Measurements from ENCODE around the gene HPCA.

HPCA gene

DNA sequence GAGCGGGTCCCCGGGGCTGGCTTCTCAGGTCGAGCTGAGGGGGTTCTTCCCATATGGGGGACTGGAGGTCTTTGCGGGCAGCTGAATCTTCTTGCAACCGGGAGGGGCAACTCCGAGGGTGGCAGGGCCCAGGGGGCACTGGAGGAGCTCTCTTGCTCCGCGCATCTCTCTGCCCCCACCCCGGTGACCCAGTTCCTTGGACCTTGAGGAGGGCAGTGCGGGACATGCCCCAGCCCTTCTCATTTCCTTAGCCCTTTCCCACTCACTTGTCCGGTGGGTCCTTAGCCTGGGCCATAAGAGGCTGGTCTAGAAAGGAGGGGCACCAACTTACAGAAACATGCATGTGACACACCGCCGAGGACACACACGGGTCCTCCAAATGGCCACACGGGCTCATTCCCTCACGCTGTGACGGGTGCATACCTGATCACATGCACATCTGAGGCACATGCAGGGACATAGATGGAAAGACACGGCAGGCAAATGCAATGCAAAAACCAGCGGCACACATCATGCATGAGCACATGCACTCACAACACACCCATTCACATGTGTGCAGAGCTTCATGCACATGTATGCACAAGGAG, 630 bp downstream of the HPCA start:
- peaks cover 0 to 2% of the 10 kb centered on the region in 2 experiments for H3K4me1 ChIP-seq (ENCODE audit: control insufficient read depth in 1 of 2, insufficient read depth in 2 of 2, low read length in 2 of 2)
- no peak overlapping the region for H2BK120ac ChIP-seq (ENCODE audit: insufficient read depth, low read length, poor library complexity)
- no CpG with 5 or more reads among the region's 19 CpGs for WGBS (ENCODE audit: extremely low coverage, insufficient coverage, insufficient read length)
- H2BK5ac ChIP-seq (ENCODE audit: low read depth, low read length, poor library complexity): no peak overlapping the region
- H3K27me3 ChIP-seq (ENCODE audit: insufficient read depth, low read length): peaks cover 9% of the 10 kb centered on the region
- H3K18ac ChIP-seq (ENCODE audit: low read length): no peak overlapping the region
- H3K4me3 ChIP-seq (ENCODE audit: low read depth, low read length): no peak overlapping the region
- no peak overlapping the region for H3K9ac ChIP-seq (ENCODE audit: low read length)
- H3K79me1 ChIP-seq (ENCODE audit: low read length): no peaks in the 10 kb centered on the region
- H3K4me2 ChIP-seq (ENCODE audit: low read length): peak overlapping the region; percentile 58
- no peaks in the 10 kb centered on the region for H3K36me3 ChIP-seq (ENCODE audit: control insufficient read depth in 1 of 2, insufficient read depth in 2 of 2, low read length in 2 of 2)
- H3K27ac ChIP-seq (ENCODE audit: low read depth, low read length): no peak overlapping the region
- H3K4ac ChIP-seq (ENCODE audit: low read depth, low read length): no peak overlapping the region
- no peak overlapping the region for H4K12ac ChIP-seq (ENCODE audit: low read depth, low read length)
- DNase-seq: no peak
- no peak overlapping the region for H3K14ac ChIP-seq (ENCODE audit: low read length)
- H4K8ac ChIP-seq (ENCODE audit: low read depth, low read length): no peak overlapping the region
- no peak overlapping the region for H2AFZ ChIP-seq (ENCODE audit: insufficient read depth, low read length, poor library complexity)
- H3K9me3 ChIP-seq (ENCODE audit: insufficient read depth, low read depth, low read length): peaks cover 2% of the 10 kb centered on the region
- no peak overlapping the region for H2BK12ac ChIP-seq (ENCODE audit: low read length)
- H3K79me2 ChIP-seq (ENCODE audit: control insufficient read depth, insufficient read depth, low read length, poor library complexity): no peaks in the 10 kb centered on the region
- no peak overlapping the region for H4K91ac ChIP-seq (ENCODE audit: low read depth, low read length)
- no peak overlapping the region for H3K23ac ChIP-seq (ENCODE audit: low read length)
- no peak overlapping the region for H2AK5ac ChIP-seq (ENCODE audit: low read length)

DNA sequence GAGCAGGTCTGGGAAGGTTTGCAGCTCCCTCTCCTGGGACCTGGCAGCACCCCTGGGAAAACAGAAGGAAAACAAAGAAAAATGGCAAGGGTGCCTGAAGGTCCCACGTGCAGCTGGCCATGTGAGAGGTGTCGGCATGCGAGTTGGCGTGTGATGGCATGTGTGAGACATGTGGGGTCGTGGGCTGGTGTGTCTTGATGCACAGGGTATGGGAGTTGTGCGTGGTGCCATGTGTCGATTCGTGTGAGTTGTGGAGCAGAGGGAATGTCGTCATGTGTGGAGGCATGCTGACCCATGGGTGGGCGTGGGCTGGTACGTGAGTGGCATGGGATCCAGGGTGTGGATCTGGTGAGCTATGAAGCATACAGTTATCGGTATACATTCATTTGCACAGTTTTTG, 1.3 kb downstream of the HPCA start:
- Histone ChIP-seq H2AFZ (ENCODE audit: insufficient read depth, low read length, poor library complexity) (no peak overlapping the region), H2BK120ac (ENCODE audit: insufficient read depth, low read length, poor library complexity) (no peak overlapping the region), H4K91ac (ENCODE audit: low read depth, low read length) (no peak overlapping the region), H3K79me2 (ENCODE audit: control insufficient read depth, insufficient read depth, low read length, poor library complexity) (no peaks in the 10 kb centered on the region), H3K18ac (ENCODE audit: low read length) (no peak overlapping the region), H3K9ac (ENCODE audit: low read length) (no peak overlapping the region), H2BK5ac (ENCODE audit: low read depth, low read length, poor library complexity) (no peak overlapping the region), H3K4ac (ENCODE audit: low read depth, low read length) (no peak overlapping the region), H3K9me3 (ENCODE audit: insufficient read depth, low read depth, low read length) (peaks cover 2% of the 10 kb centered on the region), H4K8ac (ENCODE audit: low read depth, low read length) (no peak overlapping the region), H2BK12ac (ENCODE audit: low read length) (no peak overlapping the region), H2AK5ac (ENCODE audit: low read length) (no peak overlapping the region), H3K4me2 (ENCODE audit: low read length) (no peak overlapping the region), H3K14ac (ENCODE audit: low read length) (no peak overlapping the region), H4K12ac (ENCODE audit: low read depth, low read length) (no peak overlapping the region), H3K27me3 (ENCODE audit: insufficient read depth, low read length) (peaks cover 9% of the 10 kb centered on the region), H3K4me1 (ENCODE audit: control insufficient read depth in 1 of 2, insufficient read depth in 2 of 2, low read length in 2 of 2) (peaks cover 2 to 4% of the 10 kb centered on the region in 2 experiments), H3K27ac (ENCODE audit: low read depth, low read length) (no peak overlapping the region), H3K36me3 (ENCODE audit: control insufficient read depth in 1 of 2, insufficient read depth in 2 of 2, low read length in 2 of 2) (no peaks in the 10 kb centered on the region), H3K4me3 (ENCODE audit: low read depth, low read length) (peak overlapping the region; percentile 51), H3K79me1 (ENCODE audit: low read length) (no peaks in the 10 kb centered on the region), H3K23ac (ENCODE audit: low read length) (no peak overlapping the region)
- WGBS (ENCODE audit: extremely low coverage, insufficient coverage, insufficient read length): no CpG with 5 or more reads among the region's 12 CpGs
- DNase-seq: no peak

DNA sequence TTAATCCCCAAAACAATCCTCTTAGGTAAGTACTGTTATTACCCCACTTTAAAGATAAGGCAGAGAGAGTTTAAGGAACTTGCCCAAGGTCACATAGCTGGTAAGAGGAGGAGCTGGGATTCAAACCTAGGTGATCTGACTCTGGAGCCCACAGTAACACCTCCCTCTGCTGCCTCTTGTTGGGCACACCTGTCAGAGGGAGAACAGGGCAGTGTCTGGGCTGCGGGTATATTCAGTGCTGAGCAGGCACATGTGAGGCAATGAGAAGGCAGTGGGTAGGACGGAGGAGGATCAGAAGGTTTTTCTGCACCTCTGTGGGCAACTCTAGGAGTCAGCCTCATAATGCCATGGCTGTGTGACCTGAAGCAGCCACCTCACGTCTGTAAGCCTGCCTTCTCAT, 1.8 kb downstream of the HPCA start:
- Histone ChIP-seq H3K36me3 (ENCODE audit: control insufficient read depth in 1 of 2, insufficient read depth in 2 of 2, low read length in 2 of 2) (no peaks in the 10 kb centered on the region), H4K12ac (ENCODE audit: low read depth, low read length) (no peak overlapping the region), H3K9ac (ENCODE audit: low read length) (no peak overlapping the region), H2BK120ac (ENCODE audit: insufficient read depth, low read length, poor library complexity) (no peak overlapping the region), H2BK12ac (ENCODE audit: low read length) (no peak overlapping the region), H3K18ac (ENCODE audit: low read length) (no peak overlapping the region), H3K9me3 (ENCODE audit: insufficient read depth, low read depth, low read length) (peaks cover 2% of the 10 kb centered on the region), H3K4me2 (ENCODE audit: low read length) (no peak overlapping the region), H3K79me1 (ENCODE audit: low read length) (peaks cover 1% of the 10 kb centered on the region), H3K4me1 (ENCODE audit: control insufficient read depth in 1 of 2, insufficient read depth in 2 of 2, low read length in 2 of 2) (peaks cover 4 to 6% of the 10 kb centered on the region in 2 experiments), H2AFZ (ENCODE audit: insufficient read depth, low read length, poor library complexity) (no peak overlapping the region), H2AK5ac (ENCODE audit: low read length) (no peak overlapping the region), H3K27ac (ENCODE audit: low read depth, low read length) (no peak overlapping the region), H4K8ac (ENCODE audit: low read depth, low read length) (no peak overlapping the region), H4K91ac (ENCODE audit: low read depth, low read length) (no peak overlapping the region), H3K4ac (ENCODE audit: low read depth, low read length) (no peak overlapping the region), H3K4me3 (ENCODE audit: low read depth, low read length) (no peak overlapping the region), H3K23ac (ENCODE audit: low read length) (no peak overlapping the region), H3K79me2 (ENCODE audit: control insufficient read depth, insufficient read depth, low read length, poor library complexity) (no peaks in the 10 kb centered on the region), H3K27me3 (ENCODE audit: insufficient read depth, low read length) (peaks cover 9% of the 10 kb centered on the region), H3K14ac (ENCODE audit: low read length) (no peak overlapping the region), H2BK5ac (ENCODE audit: low read depth, low read length, poor library complexity) (no peak overlapping the region)
- WGBS (ENCODE audit: extremely low coverage, insufficient coverage, insufficient read length): no CpG with 5 or more reads among the region's 3 CpGs
- no peak for DNase-seq

DNA sequence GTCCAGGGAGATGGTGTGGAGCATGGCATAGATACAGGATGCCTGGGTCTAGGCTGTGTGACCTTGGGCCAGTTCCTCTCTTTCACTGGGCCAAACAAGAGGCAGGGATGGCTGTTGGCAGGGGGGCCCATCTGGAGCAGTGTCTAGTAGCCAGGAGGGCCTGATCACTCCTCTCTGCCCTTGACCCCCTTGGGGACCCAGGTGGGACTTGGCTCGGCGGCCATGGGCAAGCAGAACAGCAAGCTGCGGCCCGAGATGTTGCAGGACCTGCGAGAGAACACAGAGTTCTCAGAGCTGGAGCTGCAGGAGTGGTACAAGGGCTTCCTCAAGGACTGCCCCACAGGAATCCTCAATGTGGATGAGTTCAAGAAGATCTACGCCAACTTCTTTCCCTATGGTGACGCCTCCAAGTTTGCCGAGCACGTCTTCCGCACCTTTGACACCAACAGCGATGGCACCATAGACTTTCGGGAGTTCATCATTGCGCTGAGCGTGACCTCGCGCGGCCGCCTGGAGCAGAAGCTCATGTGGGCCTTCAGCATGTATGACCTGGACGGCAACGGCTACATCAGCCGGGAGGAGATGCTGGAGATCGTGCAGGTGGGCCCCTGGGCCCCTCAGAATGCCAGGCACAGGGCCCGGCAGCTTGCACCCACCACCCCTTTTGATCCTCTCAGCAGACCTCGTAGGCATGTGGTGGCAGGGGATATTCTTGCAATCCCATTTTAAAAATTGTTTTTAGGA, 2.6 kb downstream of the HPCA start:
- Histone ChIP-seq H2BK120ac (ENCODE audit: insufficient read depth, low read length, poor library complexity) (no peak overlapping the region), H4K12ac (ENCODE audit: low read depth, low read length) (no peak overlapping the region), H3K9ac (ENCODE audit: low read length) (no peak overlapping the region), H3K79me1 (ENCODE audit: low read length) (peaks cover 7% of the 10 kb centered on the region), H3K14ac (ENCODE audit: low read length) (no peak overlapping the region), H2AK5ac (ENCODE audit: low read length) (no peak overlapping the region), H3K4me1 (ENCODE audit: control insufficient read depth in 1 of 2, insufficient read depth in 2 of 2, low read length in 2 of 2) (peaks cover 4 to 9% of the 10 kb centered on the region in 2 experiments), H3K27me3 (ENCODE audit: insufficient read depth, low read length) (peaks cover 9% of the 10 kb centered on the region), H3K4me3 (ENCODE audit: low read depth, low read length) (no peak overlapping the region), H2AFZ (ENCODE audit: insufficient read depth, low read length, poor library complexity) (no peak overlapping the region), H3K79me2 (ENCODE audit: control insufficient read depth, insufficient read depth, low read length, poor library complexity) (no peaks in the 10 kb centered on the region), H3K36me3 (ENCODE audit: control insufficient read depth in 1 of 2, insufficient read depth in 2 of 2, low read length in 2 of 2) (no peaks in the 10 kb centered on the region), H3K9me3 (ENCODE audit: insufficient read depth, low read depth, low read length) (peaks cover 2% of the 10 kb centered on the region), H2BK12ac (ENCODE audit: low read length) (no peak overlapping the region), H4K91ac (ENCODE audit: low read depth, low read length) (no peak overlapping the region), H4K8ac (ENCODE audit: low read depth, low read length) (no peak overlapping the region), H3K27ac (ENCODE audit: low read depth, low read length) (no peak overlapping the region), H2BK5ac (ENCODE audit: low read depth, low read length, poor library complexity) (no peak overlapping the region), H3K23ac (ENCODE audit: low read length) (no peak overlapping the region), H3K18ac (ENCODE audit: low read length) (no peak overlapping the region), H3K4me2 (ENCODE audit: low read length) (no peak overlapping the region), H3K4ac (ENCODE audit: low read depth, low read length) (no peak overlapping the region)
- no peak for DNase-seq
- WGBS (ENCODE audit: extremely low coverage, insufficient coverage, insufficient read length): no CpG with 5 or more reads among the region's 24 CpGs
